DOHH2 (cell line): Measurements from ENCODE around the gene MAPK4.

Experiments
- H3F3A ChIP-seq: fragments of 200-600 bp; sonication (generic), shearing (Covaris generic); 2 replicates; pipeline ENCODE4 v1.6.0; 2016; ENCODE audit warnings: antibody characterized with exemption, mild to moderate bottlenecking; ENCODE audit not compliant: control insufficient read depth, insufficient read depth
- H3K27ac ChIP-seq: fragments of 200-600 bp; sonication (generic); 2 replicates; pipeline ENCODE4 v1.5.1; 2014; ENCODE audit warnings: low read depth, mild to moderate bottlenecking, low read length, moderate library complexity
- H3K27me3 ChIP-seq: fragments of 200-600 bp; sonication (generic); 2 replicates; pipeline ENCODE4 v1.6.1; 2014; ENCODE audit warnings: mild to moderate bottlenecking, low read length, mixed read lengths; ENCODE audit not compliant: control insufficient read depth
- H3K36me3 ChIP-seq: fragments of 200-600 bp; sonication (generic); 2 replicates; pipeline ENCODE4 v1.6.1; 2014; ENCODE audit warnings: mild to moderate bottlenecking, low read length, moderate library complexity, mixed read lengths; ENCODE audit not compliant: control insufficient read depth
- H3K4me1 ChIP-seq: fragments of 200-600 bp; sonication (generic); 2 replicates; pipeline ENCODE4 v1.6.1; 2014; ENCODE audit warnings: mild to moderate bottlenecking, low read length, mixed read lengths; ENCODE audit not compliant: control insufficient read depth
- H3K4me2 ChIP-seq: fragments of 200-600 bp; sonication (generic); 2 replicates; pipeline ENCODE4 v1.6.0; 2014; ENCODE audit warnings: mild to moderate bottlenecking, low read length, moderate library complexity
- H3K4me3 ChIP-seq: fragments of 200-600 bp; sonication (generic); 2 replicates; pipeline ENCODE4 v1.5.1; 2014; ENCODE audit warnings: mild to moderate bottlenecking, low read length, mixed read lengths
- H3K79me2 ChIP-seq: fragments of 200-600 bp; sonication (generic); 2 replicates; pipeline ENCODE4 v1.6.1; 2014; ENCODE audit warnings: mild to moderate bottlenecking, low read length, mixed read lengths; ENCODE audit not compliant: control insufficient read depth
- H3K9me2 ChIP-seq: fragments of 200-600 bp; sonication (generic); replicated peaks from 2 replicates; pipeline ENCODE4 v1.6.1; 2014; ENCODE audit warnings: mild to moderate bottlenecking, low read length, mixed read lengths; ENCODE audit not compliant: control insufficient read depth
- H3K9me3 ChIP-seq: fragments of 200-600 bp; sonication (generic); 2 replicates; pipeline ENCODE4 v1.6.1; 2014; ENCODE audit warnings: antibody characterized with exemption, low read length, mixed read lengths; ENCODE audit not compliant: control insufficient read depth, insufficient read depth
- H4K20me1 ChIP-seq: fragments of 200-600 bp; sonication (generic); 2 replicates; pipeline ENCODE4 v1.6.0; 2014; ENCODE audit warnings: low read depth, mild to moderate bottlenecking, antibody characterized with exemption, low read length, moderate library complexity; ENCODE audit not compliant: control insufficient read depth, insufficient read depth
- CTCF ChIP-seq: fragments of 200-600 bp; sonication (generic); IDR thresholded peaks from one replicate; pipeline ENCODE4 v1.5.1; 2014; ENCODE audit warnings: antibody characterized with exemption, mild to moderate bottlenecking, low read depth, low read length; ENCODE audit not compliant: poor library complexity, severe bottlenecking
- EZH2phosphoT487 ChIP-seq: fragments of 200-600 bp; sonication (generic); IDR thresholded peaks from 2 replicates; pipeline ENCODE4 v1.6.1; 2017; ENCODE audit warnings: borderline replicate concordance, mild to moderate bottlenecking, antibody characterized with exemption, low read length, moderate library complexity, mixed read lengths

MAPK4 gene

GRCh38 chr18:50647237-50647636 lies 87.3 kb downstream of the MAPK4 start:
- Histone ChIP-seq H3K27me3 (no peaks in the 10 kb centered on the region), H3K36me3 (no peaks in the 10 kb centered on the region), H3K4me2 (no peak overlapping the region), H3K4me1 (no peaks in the 10 kb centered on the region), H4K20me1 (no peaks in the 10 kb centered on the region), H3K79me2 (no peaks in the 10 kb centered on the region), H3F3A (no peaks in the 10 kb centered on the region), H3K9me3 (no peaks in the 10 kb centered on the region), H3K27ac (no peak overlapping the region), H3K4me3 (no peak overlapping the region), H3K9me2 (no peaks in the 10 kb centered on the region)
- no peak for TF ChIP-seq CTCF
- no peak for TF ChIP-seq EZH2phosphoT487

- H3K9me3 ChIP-seq = no peaks in the 10 kb centered on the region
- no peak overlapping the region for H3K27ac ChIP-seq
- H3K27me3 ChIP-seq = no peaks in the 10 kb centered on the region
- no peaks in the 10 kb centered on the region for H3K79me2 ChIP-seq
- no peaks in the 10 kb centered on the region for H3K9me2 ChIP-seq
- H3K36me3 ChIP-seq = no peaks in the 10 kb centered on the region
- no peaks in the 10 kb centered on the region for H4K20me1 ChIP-seq
- H3K4me3 ChIP-seq = no peak overlapping the region
- no peak overlapping the region for H3K4me2 ChIP-seq
- TF ChIP-seq EZH2phosphoT487 (no peak), CTCF (no peak)
- H3K4me1 ChIP-seq = no peaks in the 10 kb centered on the region
- H3F3A ChIP-seq = no peaks in the 10 kb centered on the region
Observed at GRCh38 chr18:50647792-50648191, 87.9 kb downstream of the MAPK4 start.

- Histone ChIP-seq H3K4me2 (no peak overlapping the region), H3K36me3 (no peaks in the 10 kb centered on the region), H3K27me3 (no peaks in the 10 kb centered on the region), H3K4me3 (no peak overlapping the region), H3K9me3 (no peaks in the 10 kb centered on the region), H4K20me1 (no peaks in the 10 kb centered on the region), H3F3A (no peaks in the 10 kb centered on the region), H3K4me1 (no peaks in the 10 kb centered on the region), H3K9me2 (no peaks in the 10 kb centered on the region), H3K79me2 (no peaks in the 10 kb centered on the region), H3K27ac (no peak overlapping the region)
- TF ChIP-seq EZH2phosphoT487 (no peak), CTCF (no peak)
Observed at GRCh38 chr18:50649821-50650220, 89.9 kb downstream of the MAPK4 start.

GRCh38 chr18:50651334-50651733 lies 91.4 kb downstream of the MAPK4 start:
- Histone ChIP-seq H3K27ac (no peak overlapping the region), H4K20me1 (no peaks in the 10 kb centered on the region), H3K9me3 (no peaks in the 10 kb centered on the region), H3K9me2 (no peaks in the 10 kb centered on the region), H3K4me1 (no peaks in the 10 kb centered on the region), H3K4me2 (no peak overlapping the region), H3F3A (no peaks in the 10 kb centered on the region), H3K27me3 (no peaks in the 10 kb centered on the region), H3K4me3 (no peak overlapping the region), H3K79me2 (no peaks in the 10 kb centered on the region), H3K36me3 (no peaks in the 10 kb centered on the region)
- no peak for TF ChIP-seq EZH2phosphoT487
- TF ChIP-seq CTCF = no peak
